HTR-8/SVneo (cell line): ENCODE measurements around the gene PAEP.

Experiments
- DNase-seq: peaks from one replicate; pipeline ENCODE4 v3.0.0; 2011; ENCODE audit warnings: low spot score, mixed read lengths; ENCODE audit not compliant: insufficient read length
- FAIRE-seq: peaks from 2 replicates; lab custom pipeline; 2011; peaks lifted over from hg19 to GRCh38; lab: Jason Lieb, UNC

PAEP gene

GRCh38 chr9:135589596-135590485 lies 28.3 kb downstream of the PAEP start:
- DNase-seq = no peak
- FAIRE-seq = no peak

GRCh38 chr9:135590486-135591079 lies 29.0 kb downstream of the PAEP start:
- FAIRE-seq = no peak
- no peak for DNase-seq

GRCh38 chr9:135591506-135592330 lies 30.2 kb downstream of the PAEP start:
- DNase-seq (no peak), FAIRE-seq (no peak)

- FAIRE-seq (no peak), DNase-seq (no peak)
Observed at GRCh38 chr9:135592331-135592590, 30.7 kb downstream of the PAEP start.

- DNase-seq (no peak), FAIRE-seq (no peak)
Observed at GRCh38 chr9:135592625-135593024, 31.1 kb downstream of the PAEP start.

GRCh38 chr9:135596211-135596610 lies 34.7 kb downstream of the PAEP start:
- DNase-seq (no peak), FAIRE-seq (no peak)

- no peak for FAIRE-seq
- no peak for DNase-seq
Observed at GRCh38 chr9:135600296-135600817, 38.8 kb downstream of the PAEP start.

- FAIRE-seq = no peak
- DNase-seq = no peak
Observed at GRCh38 chr9:135601988-135602387, 40.4 kb downstream of the PAEP start.

- DNase-seq (peak; percentile 31), FAIRE-seq (no peak)
Observed at GRCh38 chr9:135602789-135603481, 41.4 kb downstream of the PAEP start.

- no peak for DNase-seq
Observed at GRCh38 chr9:135604437-135605237, 43.1 kb downstream of the PAEP start.

GRCh38 chr9:135605238-135605781 lies 43.8 kb downstream of the PAEP start:
- no peak for DNase-seq
- no peak for FAIRE-seq

More at GRCh38 chr9:135604437-135605237, 43.1 kb downstream of the PAEP start:
- no peak for FAIRE-seq

- DNase-seq (no peak), FAIRE-seq (no peak)
Observed at GRCh38 chr9:135606885-135607259, 45.3 kb downstream of the PAEP start.

- FAIRE-seq = no peak
Observed at GRCh38 chr9:135607401-135608293, 46.1 kb downstream of the PAEP start.

GRCh38 chr9:135608294-135608998 lies 46.9 kb downstream of the PAEP start:
- FAIRE-seq = no peak
- DNase-seq = no peak

More at GRCh38 chr9:135607401-135608293, 46.1 kb downstream of the PAEP start:
- DNase-seq = no peak

- no peak for DNase-seq
- no peak for FAIRE-seq
Observed at GRCh38 chr9:135608999-135609317, 47.4 kb downstream of the PAEP start.

- FAIRE-seq = no peak
Observed at GRCh38 chr9:135609366-135609955, 47.9 kb downstream of the PAEP start.

More at GRCh38 chr9:135609366-135609955, 47.9 kb downstream of the PAEP start:
- no peak for DNase-seq
